K562 (cell line): Measurements from ENCODE around the gene GABRB3. TPM values are rescaled to one million over a fixed set of nuclear protein-coding genes. Genes with fewer than 3 reads are reported as not detected.

Source experiments
- ATAC-seq: fragments of 200-7000 bp; cut with Tn5 transposase; 3 replicates; pipeline ENCODE4 v1.9.1; 2020; ENCODE audit warnings: moderate library complexity
- BruUV-seq: library from RNA; stranded (reverse); fragments of 400-500 nt; replicated peaks from 2 replicates; lab custom pipeline; 2021; lab: Mats Ljungman, UMichigan
- CTCF ChIA-PET: fragments of 300-600 bp; formaldehyde crosslinking; extraction: SDS; loops from one replicate; lab custom pipeline; 2021; ENCODE audit warnings: low intra/inter-chr PET ratio; lab: Yijun Ruan, JAX
- POLR2A ChIA-PET: fragments of 300-600, 350-650 bp; sonication (Branson Sonifier 250); formaldehyde crosslinking; extraction: SDS; loops from one replicate; lab custom pipeline; 2021; ENCODE audit warnings: antibody characterized with exemption, inconsistent platforms; lab: Yijun Ruan, JAX
- DNase-seq, 4 experiments: peaks; one replicate each; pipeline versions ENCODE4 v3.0.0 to v3.0.0-alpha.2; 2011 to 2018; ENCODE audit warnings: low spot score in 3 of 4, mixed read lengths in 3 of 4; ENCODE audit errors: extremely low read depth in 1 of 4
- FAIRE-seq: peaks from 2 replicates; lab custom pipeline; 2011; peaks lifted over from hg19 to GRCh38; lab: Jason Lieb, UNC
- H2AFZ ChIP-seq: 2 replicates; pipeline ENCODE4 v1.6.0; 2011; ENCODE audit warnings: low read depth, low read length, control low read depth, inconsistent platforms
- H3K27ac ChIP-seq: fragments of 200-600 bp; 3 replicates; pipeline ENCODE4 v1.8.0; 2011; ENCODE audit warnings: low read depth, mild to moderate bottlenecking, control low read depth, inconsistent platforms, low read length, moderate library complexity, mixed read lengths; ENCODE audit errors: extremely low read depth
- H3K27me3 ChIP-seq, 2 experiments: fragments of 300-600 bp in 1 of 2; 2 replicates in 1 of 2; 3 replicates in 1 of 2; pipeline versions ENCODE4 v1.6.0 to v1.8.0; 2011; ENCODE audit warnings: inconsistent platforms in 2 of 2, low read length in 2 of 2, mild to moderate bottlenecking in 1 of 2, mixed read lengths in 1 of 2, moderate library complexity in 1 of 2; ENCODE audit not compliant: control insufficient read depth in 2 of 2, insufficient read depth in 2 of 2
- H3K36me3 ChIP-seq: fragments of 300-600 bp; 3 replicates; pipeline ENCODE4 v1.8.0; 2011; ENCODE audit warnings: mild to moderate bottlenecking, low read length, inconsistent platforms; ENCODE audit not compliant: control insufficient read depth, insufficient read depth
- H3K4me1 ChIP-seq, 2 experiments: fragments of 200-600 bp in 1 of 2; replicated peaks in 1 of 2; 2 replicates in 1 of 2; 3 replicates in 1 of 2; pipeline versions ENCODE4 v1.5.1 to v1.8.0; 2011; ENCODE audit warnings: inconsistent platforms in 2 of 2, low read length in 2 of 2, mild to moderate bottlenecking in 1 of 2, mixed read lengths in 1 of 2, moderate library complexity in 1 of 2; ENCODE audit not compliant: control insufficient read depth in 2 of 2, insufficient read depth in 2 of 2
- H3K4me2 ChIP-seq: 2 replicates; pipeline ENCODE4 v1.6.1; 2011; ENCODE audit warnings: low read length, control low read depth, inconsistent platforms, mixed read lengths; ENCODE audit not compliant: insufficient read depth
- H3K4me3 ChIP-seq: fragments of 200-600 bp; sonication (generic), shearing (Covaris generic); 2 replicates; pipeline ENCODE4 v1.5.1; 2016; ENCODE audit warnings: control low read depth, inconsistent platforms
- H3K79me2 ChIP-seq: fragments of 200-600 bp; 3 replicates; pipeline ENCODE4 v1.8.0; 2011; ENCODE audit warnings: low read length, inconsistent platforms; ENCODE audit not compliant: control insufficient read depth, insufficient read depth
- H3K9ac ChIP-seq, 2 experiments: 2 replicates each; pipeline versions ENCODE4 v1.6.0 to v1.6.1; 2011; ENCODE audit warnings: low read depth in 2 of 2, low read length in 2 of 2, control low read depth in 1 of 2, inconsistent platforms in 1 of 2, mild to moderate bottlenecking in 1 of 2, mixed read lengths in 1 of 2; ENCODE audit not compliant: insufficient read depth in 1 of 2
- H3K9me1 ChIP-seq: one replicate; pipeline ENCODE4 v1.6.0; 2011; ENCODE audit warnings: inconsistent platforms, mild to moderate bottlenecking, low read length, moderate library complexity; ENCODE audit not compliant: control insufficient read depth, insufficient read depth
- H3K9me3 ChIP-seq: replicated peaks from 2 replicates; pipeline ENCODE4 v1.5.1; 2011; ENCODE audit warnings: low read depth, low read length, inconsistent platforms; ENCODE audit not compliant: control insufficient read depth, insufficient read depth
- H4K20me1 ChIP-seq: replicated peaks from 2 replicates; pipeline ENCODE4 v1.6.1; 2011; ENCODE audit warnings: low read length, inconsistent platforms, mixed read lengths; ENCODE audit not compliant: control insufficient read depth, insufficient read depth
- CCNT2 ChIP-seq: IDR thresholded peaks from 2 replicates; pipeline ENCODE4 v1.6.1; 2011; ENCODE audit warnings: borderline replicate concordance, low read depth, mild to moderate bottlenecking, moderate library complexity, mixed read lengths, low read length; ENCODE audit not compliant: insufficient read length; ENCODE audit errors: extremely low read depth
- CHCHD3 ChIP-seq: fragments of 250-450 bp; sonication (Bioruptor Pico); IDR thresholded peaks from 2 replicates; pipeline ENCODE4 v2.1.2; 2022; ENCODE audit warnings: mild to moderate bottlenecking
- FOXA1 ChIP-seq: fragments of 450-650 bp; IDR thresholded peaks from 2 replicates; pipeline ENCODE4 v1.6.1; 2016; ENCODE audit warnings: mild to moderate bottlenecking, borderline replicate concordance
- GABPB1 ChIP-seq: sonication (generic); formaldehyde crosslinking; IDR thresholded peaks from 2 replicates; pipeline ENCODE4 v1.8.0; 2022; ENCODE audit warnings: mild to moderate bottlenecking, missing genetic modification reagents
- HDAC2 ChIP-seq: fragments of 450-650 bp; IDR thresholded peaks from 2 replicates; pipeline ENCODE4 v1.6.1; 2016; ENCODE audit warnings: mild to moderate bottlenecking
- JUND ChIP-seq, 2 experiments: IDR thresholded peaks; 2 replicates in 1 of 2; 3 replicates in 1 of 2; pipeline ENCODE4 v1.6.1; 2011; ENCODE audit warnings: borderline replicate concordance in 2 of 2, low read depth in 2 of 2, low read length in 2 of 2, improper control_type of control experiment in 1 of 2, missing biosample characterization in 1 of 2, missing genetic modification characterization in 1 of 2, missing genetic modification reagents in 1 of 2
- MYC ChIP-seq, 2 experiments: fragments of 250-450 bp in 1 of 2; sonication (Bioruptor Pico) in 1 of 2; IDR thresholded peaks; 2 replicates each; pipeline versions ENCODE4 v1.5.1 to v1.6.1; 2012 to 2021; ENCODE audit warnings: low read depth in 2 of 2, borderline replicate concordance in 1 of 2, improper control_type of control experiment in 1 of 2, low read length in 1 of 2, mild to moderate bottlenecking in 1 of 2, moderate library complexity in 1 of 2
- NFATC3 ChIP-seq: fragments of 450-650 bp; IDR thresholded peaks from 2 replicates; pipeline ENCODE4 v1.6.1; 2017; ENCODE audit warnings: mild to moderate bottlenecking
- NONO ChIP-seq, 2 experiments: fragments of 200-400 bp in 1 of 2; fragments of 450-650 bp in 1 of 2; formaldehyde crosslinking in 1 of 2; IDR thresholded peaks; 2 replicates each; pipeline ENCODE4 v1.6.1; 2017; ENCODE audit warnings: low read depth in 2 of 2, mild to moderate bottlenecking in 2 of 2, moderate library complexity in 2 of 2, low read length in 1 of 2
- SMARCA4 ChIP-seq: fragments of 450-650 bp; IDR thresholded peaks from 2 replicates; pipeline ENCODE4 v1.6.1; 2016
- TFAM ChIP-seq: fragments of 250-450 bp; sonication (Bioruptor Pico); conservative IDR thresholded peaks from 2 replicates; pipeline ENCODE4 v1.5.0; 2021; ENCODE audit warnings: mild to moderate bottlenecking, moderate library complexity
- ZBTB8A ChIP-seq: fragments of 450-650 bp; IDR thresholded peaks from 2 replicates; pipeline ENCODE4 v1.6.1; 2018; ENCODE audit warnings: mild to moderate bottlenecking, moderate library complexity; ENCODE audit not compliant: partially characterized antibody
- ZC3H4 ChIP-seq: sonication (generic); formaldehyde crosslinking; IDR thresholded peaks from 2 replicates; pipeline ENCODE4 v1.9.0; 2021; ENCODE audit warnings: missing genetic modification reagents, borderline replicate concordance
- ZNF184 ChIP-seq: sonication (generic); formaldehyde crosslinking; IDR thresholded peaks from 2 replicates; pipeline ENCODE4 v1.5.0; 2020; ENCODE audit warnings: missing genetic modification reagents
- ZNF75A ChIP-seq: fragments of 450-650 bp; formaldehyde crosslinking; IDR thresholded peaks from 2 replicates; pipeline ENCODE4 v1.4.0; 2020; ENCODE audit warnings: mild to moderate bottlenecking
- ZSCAN29 ChIP-seq: fragments of 450-650 bp; IDR thresholded peaks from 2 replicates; pipeline ENCODE4 v1.6.1; 2017
- WGBS: fragments of 100-300 bp; shearing (Covaris generic); methylation state at CpG from one replicate; pipeline ENCODE4 v1.1.6; 2016; ENCODE audit warnings: low coverage, mixed read lengths; ENCODE audit not compliant: insufficient coverage; ENCODE audit errors: missing lambda C conversion rate; 5-methylcytosine and 5-hydroxymethylcytosine counted together
- in situ Hi-C: fragments of 300-500 bp; cut with MboI; formaldehyde crosslinking; loops from 4 replicates; pipeline ENCODE4 v1.15.0; 2018; ENCODE audit warnings: inconsistent platforms, mixed read lengths
- intact Hi-C: fragments of 100-400 bp; cut with micrococcal nuclease; formaldehyde crosslinking; loops from 2 replicates; pipeline ENCODE4 v1.14.2; 2022
- polyA plus RNA-seq, 8 experiments: library from polyadenylated mRNA; depleted of rRNA in 4 of 8; stranded (reverse) in 5 of 8; unstranded in 3 of 8; fragments of >200 nt; fragmentation: Nextera tagmentation in 2 of 8; fragmentation: Illumina TruSeq in 1 of 8; extraction: Ambion mirVana in 2 of 8; extraction: Trizol in 1 of 8; gene quantifications; 2 replicates each; pipeline versions ENCODE4 v1.2.1 to v1.2.3, GENCODE V29; 2011 to 2014; ENCODE audit warnings: inconsistent platforms in 1 of 8, missing spikeins in 1 of 8
- total RNA-seq, 7 experiments: library from RNA; depleted of rRNA in 6 of 7; stranded (reverse); fragments of >200 nt in 6 of 7; fragmentation: Illumina TruSeq in 2 of 7; extraction: Trizol in 2 of 7; gene quantifications; 2 replicates each; pipeline versions ENCODE4 v1.2.1 to v1.2.3, GENCODE V29; 2011 to 2021; ENCODE audit warnings: low replicate concordance in 1 of 7

The GABRB3 gene
- total and polyA plus RNA-seq, 9 of the 15 experiments (the other 6 are each of a cell fraction or from before 2014, with no cell fraction given) = 0.09 to 1.4 (median 0.49) TPM

GRCh38 chr15:26561130-26561529 is 211.7 kb downstream of the GABRB3 start:
- no peak overlapping the region for H3K4me2 ChIP-seq
- no peaks in the 10 kb centered on the region for H3K4me1 ChIP-seq
- no peak overlapping the region for H3K4me3 ChIP-seq
- no TSS peak for BruUV-seq
- H3K9me3 ChIP-seq = no peaks in the 10 kb centered on the region
- H3K79me2 ChIP-seq = no peaks in the 10 kb centered on the region
- no peak overlapping the region for H3K27ac ChIP-seq
- H3K27me3 ChIP-seq = no peaks in the 10 kb centered on the region
- in situ Hi-C loops = no loop called here
- DNase-seq (no peak), ATAC-seq (no peak), FAIRE-seq (no peak)
- TF ChIP-seq CCNT2 (no peak), CHCHD3 (no peak), ZNF184 (CRISPR knock-in tag) (no peak), FOXA1 (no peak), JUND (IDR thresholded peaks at IDR 0.05; ENCODE audit: borderline replicate concordance, low read depth, low read length) (no peak), JUND (tag; IDR thresholded peaks at IDR 0.05; ENCODE audit: borderline replicate concordance, low read depth, low read length) (no peak), TFAM (no peak), ZC3H4 (CRISPR knock-in tag) (no peak), NFATC3 (no peak), GABPB1 (CRISPR knock-in tag) (no peak), HDAC2 (no peak), MYC (IDR thresholded peaks at IDR 0.05; ENCODE audit: low read depth, low read length) (no peak), MYC (CRISPR knock-in tag; IDR thresholded peaks at IDR 0.05; ENCODE audit: borderline replicate concordance, low read depth) (no peak), NONO (IDR thresholded peaks at IDR 0.05; ENCODE audit: low read depth in 2 of 2, low read length in 1 of 2) (no peak), ZNF75A (CRISPR knock-in tag) (no peak), ZBTB8A (no peak), SMARCA4 (no peak), ZSCAN29 (no peak)
- WGBS = 0% methylated on average over 3 of the region's 5 CpGs
- no peak overlapping the region for H2AFZ ChIP-seq
- H4K20me1 ChIP-seq = no peaks in the 10 kb centered on the region
- H3K9me1 ChIP-seq = no peaks in the 10 kb centered on the region
- no peaks in the 10 kb centered on the region for H3K36me3 ChIP-seq
- H3K9ac ChIP-seq = no peak overlapping the region
- CTCF ChIA-PET = no interaction called here
- intact Hi-C loops = no loop called here
- POLR2A ChIA-PET = no interaction called here
